GM21737 (cell line): ENCODE measurements around the gene DIAPH2.
"Not testable (repeated sequence)": the region's sequence is repeated elsewhere in the genome, so short reads cannot be mapped to it uniquely, and the experiment has no call there.

Experiments
- ATAC-seq: cut with Tn5 transposase; IDR thresholded peaks from one replicate; pipeline ENCODE4 v1.9.1; 2021; ENCODE audit warnings: mild to moderate bottlenecking, moderate library complexity; ENCODE audit not compliant: unreplicated experiment

DIAPH2 gene

GRCh38 chrX:96820935-96821334 is 136.3 kb downstream of the DIAPH2 start:
- no peak for ATAC-seq

- ATAC-seq: no peak
Measured at GRCh38 chrX:96824166-96824565, 139.5 kb downstream of the DIAPH2 start.

GRCh38 chrX:96833333-96833732 is 148.7 kb downstream of the DIAPH2 start:
- no peak for ATAC-seq

GRCh38 chrX:96834137-96834536 is 149.5 kb downstream of the DIAPH2 start:
- ATAC-seq: no peak

- peak; percentile 82 for ATAC-seq
Measured at GRCh38 chrX:96835660-96836289, 151.1 kb downstream of the DIAPH2 start.

- ATAC-seq: no peak
Measured at GRCh38 chrX:96837808-96838207, 153.2 kb downstream of the DIAPH2 start.

- ATAC-seq: no peak
Measured at GRCh38 chrX:96838537-96838936, 153.9 kb downstream of the DIAPH2 start.

GRCh38 chrX:96841325-96841724 is 156.7 kb downstream of the DIAPH2 start:
- no peak for ATAC-seq

- not testable (repeated sequence) for ATAC-seq
Measured at GRCh38 chrX:96841866-96842265, 157.2 kb downstream of the DIAPH2 start.

- no peak for ATAC-seq
Measured at GRCh38 chrX:96843566-96843965, 158.9 kb downstream of the DIAPH2 start.

- no peak for ATAC-seq
Measured at GRCh38 chrX:96846841-96847240, 162.2 kb downstream of the DIAPH2 start.

- not testable (repeated sequence) for ATAC-seq
Measured at GRCh38 chrX:96859422-96859821, 174.8 kb downstream of the DIAPH2 start.

- ATAC-seq: no peak
Measured at GRCh38 chrX:96861218-96861617, 176.6 kb downstream of the DIAPH2 start.

GRCh38 chrX:96861661-96862060 is 177.0 kb downstream of the DIAPH2 start:
- no peak for ATAC-seq

- no peak for ATAC-seq
Measured at GRCh38 chrX:96883608-96884007, 199.0 kb downstream of the DIAPH2 start, which contains the start of gene RPA4. TSS of gene RPA4 (plus strand) at chrX:96883908. CDS start at chrX:96884311, 403 bp downstream.

GRCh38 chrX:96884027-96884426 is 199.4 kb downstream of the DIAPH2 start:
- ATAC-seq: no peak

GRCh38 chrX:96889726-96890125 is 205.1 kb downstream of the DIAPH2 start:
- no peak for ATAC-seq

- ATAC-seq: no peak
Measured at GRCh38 chrX:96906741-96907140, 222.1 kb downstream of the DIAPH2 start.

GRCh38 chrX:96907516-96908272 is 223.1 kb downstream of the DIAPH2 start:
- no peak for ATAC-seq

GRCh38 chrX:96909291-96909690 is 224.6 kb downstream of the DIAPH2 start:
- ATAC-seq: no peak

- ATAC-seq: no peak
Measured at GRCh38 chrX:96918864-96919263, 234.2 kb downstream of the DIAPH2 start.

- ATAC-seq: no peak
Measured at GRCh38 chrX:96919672-96920071, 235.0 kb downstream of the DIAPH2 start.
